ENCODE measurements around the gene NUP160. TPM values are rescaled to one million over a fixed set of nuclear protein-coding genes. Genes with fewer than 3 reads are reported as not detected.
A peak's percentile ranks its signal among the peaks of the same experiment; 100 is the strongest.

NUP160 gene
- total and polyA plus RNA-seq, 10 of the 15 experiments (the other 5 are each of a cell fraction or from before 2014, with no cell fraction given) = 24.0 to 87.6 (median 54.6) TPM

- no peak for TF ChIP-seq NRF1 (conservative IDR thresholded peaks at IDR 0.05; ENCODE audit: low read depth, low read length)
- TF ChIP-seq ZNF274 (IDR thresholded peaks at IDR 0.05; ENCODE audit: insufficient read depth, insufficient read length) = no peak
- peak; percentile 87; the same call in 1 of the 2 replicates for TF ChIP-seq STAT1 (conservative IDR thresholded peaks at IDR 0.05)
- no peak for TF ChIP-seq CHD2 (IDR thresholded peaks at IDR 0.05; ENCODE audit: borderline replicate concordance, low read depth, low read length)
- no peak for TF ChIP-seq SUPT20H (IDR thresholded peaks at IDR 0.05; ENCODE audit: borderline replicate concordance, control insufficient read depth, low read depth, low read length)
- TF ChIP-seq EP300 (IDR thresholded peaks at IDR 0.05; ENCODE audit: borderline replicate concordance in 1 of 2, control insufficient read depth in 1 of 2, low read depth in 2 of 2, low read length in 2 of 2) = no peak
- no peak for TF ChIP-seq E2F8 (IDR thresholded peaks at IDR 0.05; ENCODE audit: low read depth, partially characterized antibody)
- TF ChIP-seq SKIL (IDR thresholded peaks at IDR 0.05; ENCODE audit: low read depth, poor library complexity, severe bottlenecking) = peak; percentile 51
- no peak for TF ChIP-seq IKZF2 (IDR thresholded peaks at IDR 0.05)
- peak; percentile 72 for TF ChIP-seq NR2F1 (conservative IDR thresholded peaks at IDR 0.05)
- no peak for TF ChIP-seq E4F1 (IDR thresholded peaks at IDR 0.05; ENCODE audit: borderline replicate concordance, partially characterized antibody)
- TF ChIP-seq NR2C2 (IDR thresholded peaks at IDR 0.05; ENCODE audit: borderline replicate concordance, control insufficient read depth, insufficient read length, low read depth) = no peak
- TF ChIP-seq CUX1 (IDR thresholded peaks at IDR 0.05; ENCODE audit: insufficient replicate concordance, low read depth, low read length) = no peak
- 0 out of 2 replicates have a peak, but pooled peaks have one; percentile 67 for TF ChIP-seq CREB1 (IDR thresholded peaks at IDR 0.05; ENCODE audit: low read depth)
- TF ChIP-seq ATF7 (IDR thresholded peaks at IDR 0.05; ENCODE audit: low read depth) = peak; percentile 43; the same call in 1 of the 2 replicates
- TF ChIP-seq RAD51 (IDR thresholded peaks at IDR 0.05) = no peak
Observed at GRCh38 chr11:47766509-47767227, 81.5 kb downstream of the NUP160 start (continued).

Measured in GM12878 (cell line).